Gastroesophageal sphincter (tissue), 3 donors: ENCODE measurements around the gene LIN52.

ENCODE experiments used
- CTCF ChIP-seq, 4 experiments: fragments of 200-600 bp in 2 of 4; fragments of 450-650 bp in 2 of 4; sonication (generic) in 1 of 4; IDR thresholded peaks; one replicate each; pipeline ENCODE4 v1.5.1; 2017 to 2019; ENCODE audit warnings: antibody characterized with exemption in 4 of 4, mild to moderate bottlenecking in 2 of 4, moderate library complexity in 2 of 4
- POLR2A ChIP-seq, 2 donors: fragments of 450-650 bp; IDR thresholded peaks; one replicate each; pipeline ENCODE4 v1.6.1; 2017; ENCODE audit warnings: antibody characterized with exemption in 2 of 2, mild to moderate bottlenecking in 2 of 2, moderate library complexity in 1 of 2
- POLR2AphosphoS5 ChIP-seq: sonication (generic); formaldehyde crosslinking; IDR thresholded peaks from one replicate; pipeline ENCODE4 v1.6.1; 2017; ENCODE audit warnings: antibody characterized with exemption

- TF ChIP-seq CTCF (IDR thresholded peaks at IDR 0.05) (no peak), POLR2A (IDR thresholded peaks at IDR 0.05) (no peak), POLR2AphosphoS5 (no peak)
Observed at GRCh38 chr14:74241652-74242017, 156.9 kb downstream of the LIN52 start.
